Esophagus (tissue), 2 donors: ENCODE measurements around the gene DHRS9. TPM values are rescaled to one million over a fixed set of nuclear protein-coding genes. Genes with fewer than 3 reads are reported as not detected.
"Not testable (repeated sequence)": the region's sequence is repeated elsewhere in the genome, so short reads cannot be mapped to it uniquely, and the experiment has no call there.

Source experiments
- H3K27ac ChIP-seq, 2 donors: one replicate each; pipeline ENCODE4 v1.5.1; 2013; ENCODE audit warnings: low read depth in 2 of 2, mild to moderate bottlenecking in 2 of 2, inconsistent platforms in 1 of 2, low read length in 1 of 2, moderate library complexity in 1 of 2
- H3K27me3 ChIP-seq, 2 donors: one replicate each; pipeline ENCODE4 v1.6.1; 2013; ENCODE audit warnings: low read length in 2 of 2, control low read depth in 1 of 2, mild to moderate bottlenecking in 1 of 2; ENCODE audit not compliant: insufficient read depth in 2 of 2, control insufficient read depth in 1 of 2
- H3K36me3 ChIP-seq, 2 donors: one replicate each; pipeline ENCODE4 v1.6.1; 2013; ENCODE audit warnings: low read length in 1 of 2; ENCODE audit not compliant: control insufficient read depth in 2 of 2, insufficient read depth in 2 of 2
- H3K4me1 ChIP-seq, 2 donors: one replicate each; pipeline ENCODE4 v1.6.1; 2013; ENCODE audit warnings: low read length in 1 of 2; ENCODE audit not compliant: control insufficient read depth in 2 of 2, insufficient read depth in 2 of 2
- H3K4me3 ChIP-seq, 2 donors: one replicate each; pipeline ENCODE4 v1.5.1; 2013; ENCODE audit warnings: low read length in 2 of 2, mild to moderate bottlenecking in 2 of 2, low read depth in 1 of 2, moderate library complexity in 1 of 2
- H3K9me3 ChIP-seq, 2 donors: one replicate each; pipeline ENCODE4 v1.6.1; 2013; ENCODE audit warnings: mild to moderate bottlenecking in 2 of 2, low read depth in 1 of 2, low read length in 1 of 2, moderate library complexity in 1 of 2; ENCODE audit not compliant: control insufficient read depth in 2 of 2, insufficient read depth in 1 of 2
- WGBS, 2 donors: extraction: QIAGEN DNeasy Blood & Tissue Kit; methylation state at CpG; one replicate each; pipeline ENCODE4 v1.1.7; 2013; 5-methylcytosine and 5-hydroxymethylcytosine counted together
- polyA plus RNA-seq, 2 donors: library from polyadenylated mRNA; stranded (reverse); fragments of 200-250 nt; gene quantifications; one replicate each; pipeline ENCODE4 v1.2.3, GENCODE V29; 2013
- donor health status: healthy with polysubstance abuse.
- donor health status: Bipolar disorder and iron deficiency.

Gene DHRS9
- polyA plus RNA-seq, 2 donors: 9.2 to 33.4 TPM

DNA sequence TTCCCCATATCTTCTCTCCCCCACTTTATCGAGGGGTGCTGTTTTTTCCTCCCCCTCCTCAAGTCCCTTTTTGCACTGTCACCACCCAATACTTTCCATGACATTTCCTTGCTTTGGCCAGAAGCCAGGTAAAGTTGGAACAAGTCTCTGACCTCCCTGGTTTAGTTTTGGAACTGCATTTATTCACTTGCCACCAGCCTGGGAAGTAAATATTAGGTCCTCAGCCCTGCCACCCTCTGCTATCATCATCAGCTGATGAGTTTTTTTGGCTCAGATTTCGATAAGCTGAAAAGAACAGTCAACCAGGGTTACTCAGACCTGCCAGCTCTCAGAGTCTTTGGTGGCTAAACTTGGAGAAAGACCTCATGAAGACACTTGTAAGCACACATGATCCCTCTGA, 47.0 kb downstream of the DHRS9 start:
- H3K4me1 ChIP-seq: no peaks in the 10 kb centered on the region
- H3K9me3 ChIP-seq: peaks cover 0 to under 1% of the 10 kb centered on the region in 2 donors
- no peaks in the 10 kb centered on the region for H3K36me3 ChIP-seq
- no peaks in the 10 kb centered on the region for H3K27me3 ChIP-seq
- no peak overlapping the region for H3K27ac ChIP-seq
- 39 to 40% methylated on average over 2 of the region's 2 CpGs for whole genome bisulfite sequencing, 2 donors
- H3K4me3 ChIP-seq: no peak overlapping the region

DNA sequence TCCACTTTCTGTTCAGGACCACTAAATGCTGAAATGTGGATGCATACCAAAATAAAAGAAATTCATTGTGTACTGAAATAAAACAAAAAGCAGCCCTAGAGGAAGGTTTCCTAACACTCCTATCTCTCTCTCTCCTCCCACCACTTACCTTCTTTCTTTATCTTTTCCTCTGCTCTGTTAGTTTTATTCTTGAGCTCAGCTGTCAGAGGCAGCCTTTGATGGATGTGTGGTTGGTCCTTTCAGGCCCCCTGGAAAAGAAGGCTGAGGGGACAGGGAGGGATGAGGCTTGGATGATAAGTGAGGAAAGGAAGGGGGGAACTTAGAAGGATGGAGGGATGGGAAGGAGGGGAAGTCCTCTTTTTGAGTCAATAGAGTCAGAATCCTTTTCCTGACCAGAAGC, 47.6 kb downstream of the DHRS9 start:
- H3K4me3 ChIP-seq: no peak overlapping the region
- H3K27ac ChIP-seq: no peak overlapping the region
- no peaks in the 10 kb centered on the region for H3K27me3 ChIP-seq
- no peaks in the 10 kb centered on the region for H3K36me3 ChIP-seq
- peaks cover 0 to 3% of the 10 kb centered on the region in 2 donors for H3K9me3 ChIP-seq
- no peaks in the 10 kb centered on the region for H3K4me1 ChIP-seq

DNA sequence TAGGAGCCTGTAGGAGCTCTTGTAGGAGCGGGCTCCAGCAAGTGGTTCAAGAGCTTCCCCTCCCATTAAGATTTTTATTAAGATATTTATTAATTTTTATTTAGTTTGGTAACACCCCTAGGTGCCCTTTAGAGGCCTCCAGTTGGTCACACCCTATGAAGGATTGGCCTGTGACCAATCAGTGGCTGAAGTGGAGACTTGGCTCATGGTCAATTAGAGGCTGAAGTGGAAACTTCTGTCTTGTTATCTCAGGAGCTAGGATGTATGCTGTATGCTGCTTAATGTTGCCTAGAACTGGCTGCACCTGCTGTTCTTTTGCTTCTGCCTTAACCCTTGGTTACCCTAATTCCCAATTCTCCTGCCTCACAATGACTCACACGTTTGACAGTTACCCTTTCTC, 48.7 kb downstream of the DHRS9 start:
- Histone ChIP-seq H3K27me3 (no peaks in the 10 kb centered on the region), H3K4me1 (no peaks in the 10 kb centered on the region), H3K4me3 (no peak overlapping the region), H3K9me3 (peaks cover 0 to 3% of the 10 kb centered on the region in 2 donors), H3K36me3 (no peaks in the 10 kb centered on the region), H3K27ac (no peak overlapping the region)
- 79% methylated on average over 2 of the region's 2 CpGs for WGBS, 2 donors

DNA sequence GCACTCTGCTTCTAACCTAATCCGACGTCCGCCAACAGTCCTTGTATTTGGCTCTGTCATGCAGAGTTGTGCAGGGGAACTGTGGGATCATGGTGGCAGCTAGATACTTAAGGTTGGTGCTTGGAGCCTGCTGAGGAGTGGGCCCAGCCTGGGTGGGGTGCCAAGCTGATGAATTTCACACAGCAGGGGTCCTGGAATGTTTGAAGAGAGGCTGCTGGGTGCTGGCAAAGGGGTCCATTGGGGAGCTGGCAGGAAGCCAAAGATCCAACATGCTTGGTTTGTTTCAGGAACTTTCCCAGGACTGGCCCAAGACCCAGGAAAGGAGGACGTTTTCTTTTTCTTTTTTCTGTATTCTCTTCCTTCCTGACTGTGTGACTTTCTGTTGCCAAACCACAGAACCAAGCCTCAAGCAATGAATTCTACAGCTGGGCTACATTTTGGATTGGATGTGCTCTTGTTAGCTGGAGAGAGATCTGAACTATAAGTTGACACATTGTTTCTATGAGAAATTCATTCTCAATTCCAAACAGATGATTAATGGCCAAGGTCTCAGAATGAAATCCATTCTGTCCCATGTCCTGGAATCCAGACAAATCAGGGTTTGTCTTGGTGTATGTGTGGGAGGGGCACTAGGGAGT, 49.9 kb downstream of the DHRS9 start:
- no peak overlapping the region for H3K4me3 ChIP-seq
- no peaks in the 10 kb centered on the region for H3K4me1 ChIP-seq
- no peaks in the 10 kb centered on the region for H3K27me3 ChIP-seq
- H3K9me3 ChIP-seq: peaks cover 0 to 3% of the 10 kb centered on the region in 2 donors
- H3K36me3 ChIP-seq: no peaks in the 10 kb centered on the region
- 50 to 53% methylated on average over 4 of the region's 4 CpGs for WGBS, 2 donors
- no peak overlapping the region for H3K27ac ChIP-seq

DNA sequence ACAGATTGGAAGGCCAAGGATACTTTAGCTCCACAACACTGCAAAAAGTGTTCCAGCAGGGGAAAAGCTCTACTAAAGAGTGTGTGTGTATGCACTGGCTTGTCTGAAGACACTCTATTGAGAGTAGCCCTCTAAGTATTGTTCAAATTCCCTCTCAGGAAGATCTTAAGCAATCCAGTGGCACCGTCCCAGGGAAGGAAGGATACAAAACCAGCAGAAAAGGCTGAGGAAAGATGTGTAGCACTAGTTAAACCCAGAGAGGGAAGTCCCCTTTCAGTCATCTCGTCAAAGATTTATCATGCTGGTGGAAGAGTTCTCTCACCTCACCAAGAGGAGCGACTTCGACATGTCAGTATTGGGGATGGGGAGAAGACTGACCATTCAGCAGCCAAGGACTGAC, 50.5 kb downstream of the DHRS9 start:
- no peaks in the 10 kb centered on the region for H3K27me3 ChIP-seq
- no peaks in the 10 kb centered on the region for H3K36me3 ChIP-seq
- 73 to 79% methylated on average over 4 of the region's 4 CpGs for WGBS, 2 donors
- H3K4me1 ChIP-seq: no peaks in the 10 kb centered on the region
- no peak overlapping the region for H3K4me3 ChIP-seq
- H3K27ac ChIP-seq: no peak overlapping the region
- peaks cover 0 to 3% of the 10 kb centered on the region in 2 donors for H3K9me3 ChIP-seq

DNA sequence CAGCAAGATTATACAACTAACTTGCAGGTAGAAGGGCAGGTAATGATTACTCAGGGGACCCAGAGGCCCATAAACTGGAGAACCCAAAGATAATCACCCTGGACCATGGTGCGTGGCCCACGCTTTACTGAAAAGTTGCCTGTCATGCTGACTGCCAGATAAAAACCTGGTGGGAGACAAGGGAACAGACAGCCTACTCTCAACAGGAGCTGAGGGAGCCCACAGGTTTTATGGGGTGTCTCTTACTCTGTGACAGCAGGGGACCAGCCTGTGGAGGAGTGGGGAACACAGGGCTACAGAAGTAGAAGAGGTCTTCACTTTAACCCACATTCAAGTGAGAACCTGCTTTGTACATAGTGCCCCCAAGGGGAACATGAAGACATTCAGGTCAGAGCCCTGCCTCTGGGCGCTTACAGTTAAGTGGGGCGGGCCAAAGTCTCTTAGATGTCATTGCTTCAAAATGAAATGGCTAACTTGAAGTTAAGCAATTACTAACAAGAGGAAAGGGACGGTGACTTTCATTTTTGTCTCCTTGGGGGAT, 60.4 kb downstream of the DHRS9 start:
- Histone ChIP-seq H3K27ac (no peak overlapping the region), H3K4me3 (no peak overlapping the region), H3K4me1 (no peaks in the 10 kb centered on the region), H3K9me3 (no peaks in the 10 kb centered on the region), H3K27me3 (no peaks in the 10 kb centered on the region), H3K36me3 (no peaks in the 10 kb centered on the region)
- 93 to 94% methylated on average over 5 of the region's 5 CpGs for WGBS, 2 donors

DNA sequence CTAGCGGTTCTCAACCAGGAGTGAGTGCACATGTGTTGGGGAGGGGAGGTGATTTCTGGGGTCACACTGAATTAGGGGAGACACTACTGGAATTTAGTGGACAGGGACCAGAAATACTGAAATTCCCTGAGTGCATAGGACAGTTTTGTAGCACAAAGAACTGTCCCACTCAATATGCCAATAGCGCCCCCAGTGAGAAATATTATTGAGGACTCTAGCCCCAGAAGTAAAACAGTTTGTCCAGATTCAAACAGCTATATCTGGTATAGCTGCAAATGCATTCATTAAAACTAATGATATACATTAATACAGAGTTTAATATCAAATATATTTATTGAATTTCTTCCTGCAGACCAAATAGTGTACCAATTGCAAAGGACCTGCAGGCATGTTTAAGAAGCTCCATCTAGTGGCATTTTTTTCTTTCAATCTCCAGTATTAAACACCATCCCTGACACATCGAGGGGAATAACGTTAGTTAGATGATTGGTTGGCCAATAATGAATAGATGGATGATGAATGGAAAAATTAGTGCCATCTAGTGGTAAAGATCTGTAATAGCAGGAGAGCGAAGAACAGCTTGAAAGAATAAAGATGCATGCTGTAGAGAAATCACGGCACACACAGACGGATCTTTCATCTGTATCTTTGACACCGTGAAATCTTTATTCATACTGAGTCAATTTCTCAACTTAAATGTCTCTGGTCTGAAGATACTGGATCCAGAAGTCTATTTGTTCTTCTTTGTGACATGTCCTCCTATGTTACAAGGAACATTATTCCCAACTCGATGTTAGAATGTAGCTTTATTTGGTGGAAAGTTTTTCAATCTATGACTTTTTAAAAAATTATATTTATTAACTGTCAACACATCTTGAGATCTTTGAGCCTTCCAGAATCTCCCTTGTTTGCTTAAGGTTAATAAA, 62.5 kb downstream of the DHRS9 start:
- H3K36me3 ChIP-seq: no peaks in the 10 kb centered on the region
- 30 to 33% methylated on average over 9 of the region's 9 CpGs for WGBS, 2 donors
- no peaks in the 10 kb centered on the region for H3K27me3 ChIP-seq
- no peaks in the 10 kb centered on the region for H3K9me3 ChIP-seq
- H3K4me3 ChIP-seq: no peak overlapping the region
- H3K27ac ChIP-seq: no peak overlapping the region
- no peaks in the 10 kb centered on the region for H3K4me1 ChIP-seq

DNA sequence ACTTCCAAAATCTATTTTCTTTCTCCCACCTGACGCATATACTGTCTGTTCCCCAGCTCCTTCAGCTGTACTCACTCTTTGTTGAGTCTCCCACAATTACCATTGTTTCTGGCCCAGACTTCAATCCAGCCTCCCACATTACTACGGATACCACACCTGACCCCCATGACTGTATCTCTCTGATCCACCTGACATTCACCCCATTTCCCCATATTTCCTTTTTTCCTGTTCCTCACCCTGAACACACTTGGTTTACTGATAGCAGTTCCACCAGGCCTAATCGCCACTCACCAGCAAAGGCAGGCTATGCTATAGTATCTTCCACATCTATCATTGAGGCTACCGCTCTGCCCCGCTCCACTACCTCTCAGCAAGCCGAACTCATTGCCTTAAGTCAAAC, 64.9 kb downstream of the DHRS9 start:
- H3K4me1 ChIP-seq, H3K27ac ChIP-seq, H3K36me3 ChIP-seq, H3K27me3 ChIP-seq, H3K4me3 ChIP-seq, H3K9me3 ChIP-seq: not testable (repeated sequence)
- WGBS, 2 donors: 78 to 85% methylated on average over 6 of the region's 6 CpGs

DNA sequence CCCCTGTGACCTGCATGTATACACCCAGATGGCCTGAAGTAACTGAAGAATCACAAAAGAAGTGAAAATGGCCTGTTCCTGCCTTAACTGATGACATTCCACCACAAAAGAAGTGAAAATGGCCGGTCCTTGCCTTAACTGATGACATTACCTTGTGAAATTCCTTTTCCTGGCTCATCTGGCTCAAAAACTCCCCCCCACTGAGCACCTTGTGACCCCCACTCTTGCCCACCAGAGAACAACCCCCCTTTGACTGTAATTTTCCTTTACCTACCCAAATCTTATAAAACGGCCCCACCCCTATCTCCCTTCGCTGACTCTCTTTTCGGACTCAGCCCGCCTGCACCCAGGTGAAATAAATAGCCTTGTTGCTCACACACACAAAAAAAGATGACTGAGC, 67.1 kb downstream of the DHRS9 start:
- not testable (repeated sequence) for H3K4me3 ChIP-seq, H3K4me1 ChIP-seq, H3K27ac ChIP-seq, H3K27me3 ChIP-seq, H3K36me3 ChIP-seq, H3K9me3 ChIP-seq
- 88 to 95% methylated on average over 4 of the region's 5 CpGs for WGBS, 2 donors
